Large intestine (tissue), 3 donors: ENCODE data around the gene U2AF1L4. TPM values are rescaled to one million over a fixed set of nuclear protein-coding genes. Genes with fewer than 3 reads are reported as not detected.

Source experiments
- DNase-seq, 2 donors: peaks; one replicate each; pipeline versions ENCODE4 v3.0.0 to v3.0.0-alpha.2; 2013
- H3K27ac ChIP-seq: one replicate; pipeline ENCODE4 v1.5.1; 2013; ENCODE audit warnings: low read length
- H3K27me3 ChIP-seq: 2 replicates; pipeline ENCODE4 v1.6.1; 2013; ENCODE audit warnings: low read length; ENCODE audit not compliant: control insufficient read depth, insufficient read depth
- H3K36me3 ChIP-seq: 2 replicates; pipeline ENCODE4 v1.6.1; 2013; ENCODE audit warnings: low read length; ENCODE audit not compliant: control insufficient read depth, insufficient read depth
- H3K4me1 ChIP-seq: one replicate; pipeline ENCODE4 v1.6.1; 2013; ENCODE audit warnings: low read length; ENCODE audit not compliant: control insufficient read depth, insufficient read depth
- H3K4me3 ChIP-seq: one replicate; pipeline ENCODE4 v1.5.1; 2013; ENCODE audit warnings: low read length
- H3K9me3 ChIP-seq: one replicate; pipeline ENCODE4 v1.6.1; 2013; ENCODE audit warnings: mild to moderate bottlenecking, low read depth, low read length, moderate library complexity; ENCODE audit not compliant: control insufficient read depth
- WGBS: methylation state at CpG from one replicate; pipeline ENCODE4 v1.1.5; 2013; ENCODE audit warnings: low lambda C conversion rate; ENCODE audit not compliant: insufficient coverage; 5-methylcytosine and 5-hydroxymethylcytosine counted together
- polyA plus RNA-seq: library from polyadenylated mRNA; unstranded; fragments of 120-200 nt; gene quantifications from one replicate; pipeline ENCODE4 v1.2.1, GENCODE V29; 2013

U2AF1L4 gene
- polyA plus RNA-seq, 1 donor: 31.2 TPM

DNA sequence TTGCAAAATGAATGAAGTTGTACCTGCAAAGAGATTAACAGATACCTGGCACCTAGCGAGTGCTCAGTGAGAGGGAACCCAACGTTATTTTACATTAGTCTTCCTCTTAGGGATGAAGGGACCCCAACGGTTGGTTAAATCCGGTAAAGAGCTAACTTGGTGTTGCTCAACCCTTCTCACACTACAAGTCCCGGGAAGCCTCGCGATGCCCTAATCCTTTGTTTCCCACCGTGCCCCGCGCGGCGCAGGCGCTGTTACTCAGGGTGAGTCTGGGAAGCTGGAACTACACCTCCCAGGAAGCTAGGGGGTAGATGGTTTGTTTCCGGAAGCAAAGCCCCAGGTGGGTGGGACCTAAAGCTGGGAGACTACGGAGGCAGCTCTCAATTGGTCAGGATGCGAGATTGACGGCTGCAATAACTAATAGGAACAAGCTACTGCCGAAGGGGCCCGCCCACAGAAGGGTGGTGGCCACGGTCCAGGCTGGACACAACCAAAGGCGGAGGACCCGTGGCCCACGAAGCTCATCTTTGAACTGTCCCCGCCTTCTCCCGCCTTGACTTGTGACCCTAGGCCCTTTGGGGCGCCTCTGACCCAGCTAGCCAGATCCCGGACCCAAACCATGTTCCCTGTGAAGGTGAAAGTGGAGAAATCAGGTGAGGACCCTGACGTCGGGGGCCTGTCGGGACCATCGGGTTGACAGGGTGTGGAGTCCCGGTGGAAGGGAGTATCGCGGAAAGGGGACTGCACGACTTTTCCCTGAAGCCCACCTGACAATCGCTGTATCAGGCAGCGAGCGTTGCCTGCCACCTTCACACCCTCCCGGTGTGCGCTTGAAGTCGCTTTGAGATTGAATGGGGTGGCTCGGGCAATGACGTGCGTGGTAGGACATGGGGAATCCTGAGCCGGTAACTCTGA is 3.1 kb upstream of the U2AF1L4 start, which contains the start of gene LIN37:
LIN37 (plus strand) TSS at position 471 of the 915 bp plus-strand sequence; CDS start at position 620, 149 bp downstream.
- H3K9me3 ChIP-seq: no peaks in the 10 kb centered on the region
- no CpG with 5 or more reads among the region's 45 CpGs for WGBS
- DNase-seq: peak; percentile 99
- H3K27me3 ChIP-seq: no peaks in the 10 kb centered on the region
- H3K4me1 ChIP-seq: peaks cover 20% of the 10 kb centered on the region
- H3K36me3 ChIP-seq: peaks cover 15% of the 10 kb centered on the region
- H3K27ac ChIP-seq: no peak within 1 kb of the TSS
- peak within 1 kb of the TSS; percentile 91 for H3K4me3 ChIP-seq

DNA sequence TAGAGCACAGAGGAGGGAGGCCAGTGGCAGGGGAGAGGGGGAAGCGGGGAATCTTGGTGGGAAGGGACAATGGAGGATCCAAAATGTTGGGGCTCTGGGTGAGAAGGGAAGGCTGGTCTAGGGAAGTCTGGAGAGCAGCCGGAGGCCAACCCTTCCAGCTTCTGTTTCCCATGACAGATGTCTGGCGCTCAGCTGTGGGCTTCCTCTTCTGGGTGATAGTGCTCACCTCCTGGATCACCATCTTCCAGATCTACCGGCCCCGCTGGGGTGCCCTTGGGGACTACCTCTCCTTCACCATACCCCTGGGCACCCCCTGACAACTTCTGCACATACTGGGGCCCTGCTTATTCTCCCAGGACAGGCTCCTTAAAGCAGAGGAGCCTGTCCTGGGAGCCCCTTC is 1.3 kb upstream of the U2AF1L4 start:
- Histone ChIP-seq H3K9me3 (no peaks in the 10 kb centered on the region), H3K27ac (no peak overlapping the region), H3K4me1 (peaks cover 20% of the 10 kb centered on the region), H3K36me3 (peaks cover 3% of the 10 kb centered on the region), H3K4me3 (peak overlapping the region; percentile 90), H3K27me3 (no peaks in the 10 kb centered on the region)
- no peak for DNase-seq
- WGBS: no CpG with 5 or more reads among the region's 5 CpGs

GRCh38 chr19:35746087-35746462 is 857 bp upstream of the U2AF1L4 start:
- Histone ChIP-seq H3K9me3 (no peaks in the 10 kb centered on the region), H3K4me1 (peaks cover 21% of the 10 kb centered on the region), H3K4me3 (peak overlapping the region; percentile 90), H3K27me3 (no peaks in the 10 kb centered on the region), H3K27ac (peak overlapping the region; percentile 74), H3K36me3 (peaks cover 3% of the 10 kb centered on the region)
- no CpG with 5 or more reads among the region's 4 CpGs for WGBS
- DNase-seq: no peak

DNA sequence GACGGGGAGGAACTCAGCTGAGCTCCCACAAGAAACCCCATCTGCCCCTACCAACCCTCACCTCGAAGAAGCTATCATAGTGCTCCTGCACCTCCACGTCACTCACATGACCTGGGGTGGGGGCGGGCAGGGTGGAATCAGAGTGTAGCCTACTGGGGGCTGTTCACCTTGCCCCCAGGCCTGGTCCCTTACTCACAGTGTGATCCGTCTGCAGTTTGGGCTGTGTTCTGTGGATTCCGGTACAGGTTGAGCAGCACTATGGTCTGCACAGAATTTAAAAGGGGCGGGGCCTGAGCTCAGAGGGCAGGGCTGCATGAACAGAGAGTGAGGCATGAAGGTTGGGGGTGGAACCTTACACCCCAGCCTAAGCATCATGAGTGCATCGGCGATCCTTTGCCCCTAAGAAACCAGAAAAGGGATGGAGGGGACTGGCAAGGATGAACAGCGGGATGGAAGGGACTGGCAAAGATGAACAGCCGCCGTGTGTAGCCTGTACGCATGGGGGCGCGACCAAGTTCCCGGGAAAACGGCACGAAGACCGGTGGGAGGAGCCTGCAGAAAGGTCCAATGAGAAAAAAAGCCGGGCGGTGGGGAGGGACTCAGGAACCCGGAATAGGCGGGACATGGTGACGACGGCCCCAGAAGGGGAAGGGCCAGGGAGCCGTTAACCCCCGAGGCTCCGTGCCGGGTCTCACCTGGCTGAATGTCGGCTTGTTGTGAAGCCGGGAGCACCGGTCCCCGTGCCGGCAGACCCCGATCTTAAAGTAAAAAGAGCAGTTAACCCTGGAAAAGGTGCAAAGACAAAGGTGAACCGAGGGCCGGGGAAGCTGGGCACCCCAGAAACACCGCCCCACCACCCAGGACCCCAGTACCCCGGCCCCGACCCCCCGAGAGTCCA is 539 bp downstream of the U2AF1L4 start:
- DNase-seq: peak; percentile 94 to 95
- peak overlapping the region; percentile 90 for H3K4me3 ChIP-seq
- H3K9me3 ChIP-seq: no peaks in the 10 kb centered on the region
- peaks cover 31% of the 10 kb centered on the region for H3K4me1 ChIP-seq
- 0% methylated on average over 8 of the region's 41 CpGs for WGBS
- no peaks in the 10 kb centered on the region for H3K27me3 ChIP-seq
- H3K27ac ChIP-seq: peak overlapping the region; percentile 96
- H3K36me3 ChIP-seq: peaks cover 3% of the 10 kb centered on the region

DNA sequence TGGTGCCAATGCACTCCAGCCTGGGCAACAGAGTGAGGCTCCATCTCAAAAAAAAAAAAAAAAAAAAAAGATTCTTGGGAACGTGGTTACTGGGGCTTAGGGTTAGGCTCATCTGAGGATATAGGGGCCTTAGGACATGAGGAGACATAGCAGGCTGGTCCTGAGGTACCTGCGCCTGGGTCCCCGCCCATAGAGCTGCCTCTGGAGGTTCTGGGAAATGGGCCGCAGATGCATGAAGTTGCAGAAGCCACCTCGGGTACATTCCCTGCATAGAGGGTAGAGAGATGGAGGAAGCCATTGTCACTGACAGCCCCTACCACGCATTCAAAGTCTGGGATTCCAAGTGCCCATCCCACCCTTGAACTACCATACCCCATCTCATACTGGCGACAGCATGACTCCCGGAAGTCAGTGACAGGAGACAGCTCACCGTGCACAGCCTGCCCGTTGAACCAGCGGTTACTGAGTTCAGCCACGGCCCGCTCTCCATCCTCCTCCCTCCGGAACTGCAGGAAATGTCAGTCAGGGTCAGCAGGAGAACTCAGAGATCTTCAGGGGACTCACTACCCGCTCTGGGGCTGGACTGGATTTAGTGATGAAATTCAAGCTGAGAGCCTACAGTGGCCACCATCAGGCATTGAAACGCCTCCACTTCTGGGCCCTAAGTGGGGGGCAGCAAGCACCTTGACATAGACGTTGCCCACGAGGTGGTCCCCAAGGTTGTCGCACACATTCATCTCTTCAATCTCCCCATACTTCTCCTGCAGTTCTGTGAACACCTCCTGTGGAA is 1.4 kb downstream of the U2AF1L4 start:
- 60% methylated on average over 1 of the region's 19 CpGs for WGBS
- peaks cover 7% of the 10 kb centered on the region for H3K36me3 ChIP-seq

DNA sequence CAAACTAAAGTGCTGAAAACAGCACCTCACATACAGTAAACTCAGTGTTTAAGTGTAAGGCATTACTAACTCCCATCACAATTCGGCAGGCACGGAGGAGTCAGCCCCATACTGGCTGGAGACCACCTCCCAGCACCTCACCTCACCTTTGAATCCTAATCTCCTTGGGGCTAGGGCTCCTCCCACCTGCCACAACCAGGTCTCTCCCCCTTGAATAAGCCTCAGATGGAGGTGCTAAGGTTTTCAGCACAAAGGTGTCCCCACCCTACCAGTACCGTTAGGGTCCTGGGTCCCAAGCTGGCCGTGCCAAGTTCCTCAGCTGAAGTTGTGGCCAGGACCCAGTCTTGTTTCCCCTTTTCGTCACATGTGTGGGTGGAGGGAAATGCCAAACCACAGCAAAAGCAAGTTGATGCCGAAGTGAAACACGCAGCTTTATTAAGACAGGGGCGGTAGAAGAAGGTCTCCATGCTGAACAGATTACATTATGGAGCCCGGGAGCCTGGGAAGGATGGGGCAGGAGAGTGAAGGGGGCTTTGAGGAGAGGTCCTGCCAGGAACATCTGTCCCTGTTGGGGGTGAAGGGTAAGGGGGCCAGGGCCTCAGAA is 3.0 kb downstream of the U2AF1L4 start, which contains the start of gene IGFLR1:
IGFLR1 (minus strand) TSS at position 332 of the 604 bp plus-strand sequence. CDS start 1,272 bp downstream, outside the sequence.
- DNase-seq: no peak
- H3K36me3 ChIP-seq: peaks cover 22% of the 10 kb centered on the region
- no peaks in the 10 kb centered on the region for H3K9me3 ChIP-seq
- H3K27ac ChIP-seq: no peak within 1 kb of the TSS
- peaks cover 21% of the 10 kb centered on the region for H3K4me1 ChIP-seq
- no peak within 1 kb of the TSS for H3K4me3 ChIP-seq
- no peaks in the 10 kb centered on the region for H3K27me3 ChIP-seq
- 100% methylated on average over 1 of the region's 9 CpGs for WGBS

More for the DNA sequence above, 1.4 kb downstream of the U2AF1L4 start:
- Histone ChIP-seq H3K27me3 (no peaks in the 10 kb centered on the region), H3K9me3 (no peaks in the 10 kb centered on the region), H3K27ac (no peak overlapping the region), H3K4me1 (peaks cover 26% of the 10 kb centered on the region), H3K4me3 (no peak overlapping the region)
- DNase-seq: no peak

DNA sequence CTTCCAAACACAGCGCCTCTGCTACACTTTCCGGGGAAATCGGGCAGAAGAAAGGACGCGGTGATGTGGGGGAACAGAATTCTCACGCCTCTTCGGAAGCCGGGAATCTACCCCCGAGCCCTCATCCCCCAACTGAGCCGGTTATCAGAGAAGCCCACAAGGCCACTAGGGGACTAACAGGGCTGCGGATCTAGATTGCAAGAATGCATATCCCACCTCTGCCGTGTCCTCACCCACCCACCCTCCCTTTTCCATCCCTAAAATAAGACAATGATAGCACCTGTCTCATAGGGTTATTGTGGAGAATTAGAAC is 4.1 kb downstream of the U2AF1L4 start:
- DNase-seq: no peak
- Histone ChIP-seq H3K36me3 (peaks cover 32% of the 10 kb centered on the region), H3K27ac (peak overlapping the region; percentile 75), H3K9me3 (no peaks in the 10 kb centered on the region), H3K4me3 (peak overlapping the region; percentile 72), H3K27me3 (no peaks in the 10 kb centered on the region), H3K4me1 (peaks cover 17% of the 10 kb centered on the region)
- no CpG with 5 or more reads among the region's 12 CpGs for WGBS

- H3K9me3 ChIP-seq: no peaks in the 10 kb centered on the region
- H3K27me3 ChIP-seq: no peaks in the 10 kb centered on the region
- peak; percentile 97 for DNase-seq
- no CpG with 5 or more reads among the region's 63 CpGs for WGBS
- peak overlapping the region; percentile 72 for H3K4me3 ChIP-seq
- H3K4me1 ChIP-seq: peaks cover 17% of the 10 kb centered on the region
- peaks cover 37% of the 10 kb centered on the region for H3K36me3 ChIP-seq
- H3K27ac ChIP-seq: peak overlapping the region; percentile 75
Observed at GRCh38 chr19:35740423-35741202, 4.6 kb downstream of the U2AF1L4 start.

GRCh38 chr19:35740108-35740422 is 5.2 kb downstream of the U2AF1L4 start:
- Histone ChIP-seq H3K27me3 (no peaks in the 10 kb centered on the region), H3K36me3 (peaks cover 42% of the 10 kb centered on the region), H3K4me1 (peaks cover 17% of the 10 kb centered on the region), H3K4me3 (peak overlapping the region; percentile 72), H3K27ac (no peak overlapping the region), H3K9me3 (no peaks in the 10 kb centered on the region)
- no peak for DNase-seq
- no CpG with 5 or more reads among the region's 16 CpGs for WGBS
